NB4 (cell line): ENCODE results near the gene MGMT.

Experiments used
- DNase-seq: peaks from one replicate; pipeline ENCODE4 v3.0.0; 2010; ENCODE audit warnings: low read depth
- H3K4me3 ChIP-seq: one replicate; pipeline ENCODE4 v1.5.1; 2011; ENCODE audit warnings: mild to moderate bottlenecking, low read depth, low read length, moderate library complexity
- MYC ChIP-seq: IDR thresholded peaks from 2 replicates; pipeline ENCODE4 v1.6.1; 2011; ENCODE audit warnings: low read depth, low read length
- POLR2A ChIP-seq: IDR thresholded peaks from 2 replicates; pipeline ENCODE4 v1.6.1; 2011; ENCODE audit warnings: mild to moderate bottlenecking; ENCODE audit not compliant: insufficient read length; ENCODE audit errors: extremely low read depth
- TF ChIP-seq, protein P1 (sequence below): IDR thresholded peaks from one replicate; pipeline ENCODE4 v1.5.1; 2012; ENCODE audit warnings: low read depth, low read length
- TF ChIP-seq, protein P2 (sequence below): IDR thresholded peaks from 2 replicates; pipeline ENCODE4 v1.6.1; 2011; ENCODE audit warnings: low read depth, low read length

Gene MGMT

DNA sequence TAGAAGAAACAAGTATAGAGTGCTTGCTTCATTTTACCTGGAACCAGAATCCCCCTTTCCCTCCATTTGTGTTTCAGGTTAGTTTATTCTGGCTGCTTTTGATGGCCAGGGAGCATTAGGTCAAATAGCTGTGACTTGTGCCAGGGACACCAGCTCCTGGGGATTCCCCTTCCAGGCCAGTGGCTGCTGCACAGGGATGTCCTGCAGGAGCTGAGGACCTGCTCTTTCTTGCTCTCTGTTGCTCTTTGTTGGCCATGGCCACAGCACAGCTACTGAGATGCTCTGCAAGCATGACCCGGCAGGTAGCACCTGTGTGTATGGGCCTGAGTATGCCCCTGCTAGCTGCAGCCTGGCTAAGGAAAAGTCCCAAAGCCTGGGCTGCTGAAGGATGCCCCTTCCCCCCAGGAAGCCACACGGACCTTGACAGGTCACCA, 288.1 kb downstream of the MGMT start:
- H3K4me3 ChIP-seq = no peak overlapping the region
- no peak for DNase-seq

DNA sequence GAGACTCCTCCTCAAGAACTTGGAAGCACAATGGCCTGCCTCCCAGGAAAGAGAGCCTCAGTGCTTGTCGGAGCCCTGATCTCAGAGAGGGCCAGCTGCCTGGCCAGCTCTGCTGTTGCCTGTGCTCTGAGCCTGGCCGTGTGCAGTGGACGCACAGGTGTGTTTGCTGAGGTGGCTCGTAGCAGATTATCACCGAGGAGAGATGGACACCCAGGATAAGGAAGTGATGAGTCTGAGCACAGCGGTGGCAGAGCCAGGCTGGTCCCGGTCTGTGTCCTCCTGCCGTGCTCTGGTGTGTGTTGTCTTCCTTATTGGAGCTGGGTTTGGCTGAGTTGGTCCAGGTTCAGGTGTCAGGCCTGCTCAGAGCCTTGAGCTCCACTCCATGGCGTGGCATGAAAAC, 288.6 kb downstream of the MGMT start:
- no peak for TF ChIP-seq POLR2A
- TF ChIP-seq, protein P1, sequence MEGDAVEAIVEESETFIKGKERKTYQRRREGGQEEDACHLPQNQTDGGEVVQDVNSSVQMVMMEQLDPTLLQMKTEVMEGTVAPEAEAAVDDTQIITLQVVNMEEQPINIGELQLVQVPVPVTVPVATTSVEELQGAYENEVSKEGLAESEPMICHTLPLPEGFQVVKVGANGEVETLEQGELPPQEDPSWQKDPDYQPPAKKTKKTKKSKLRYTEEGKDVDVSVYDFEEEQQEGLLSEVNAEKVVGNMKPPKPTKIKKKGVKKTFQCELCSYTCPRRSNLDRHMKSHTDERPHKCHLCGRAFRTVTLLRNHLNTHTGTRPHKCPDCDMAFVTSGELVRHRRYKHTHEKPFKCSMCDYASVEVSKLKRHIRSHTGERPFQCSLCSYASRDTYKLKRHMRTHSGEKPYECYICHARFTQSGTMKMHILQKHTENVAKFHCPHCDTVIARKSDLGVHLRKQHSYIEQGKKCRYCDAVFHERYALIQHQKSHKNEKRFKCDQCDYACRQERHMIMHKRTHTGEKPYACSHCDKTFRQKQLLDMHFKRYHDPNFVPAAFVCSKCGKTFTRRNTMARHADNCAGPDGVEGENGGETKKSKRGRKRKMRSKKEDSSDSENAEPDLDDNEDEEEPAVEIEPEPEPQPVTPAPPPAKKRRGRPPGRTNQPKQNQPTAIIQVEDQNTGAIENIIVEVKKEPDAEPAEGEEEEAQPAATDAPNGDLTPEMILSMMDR = no peak
- TF ChIP-seq MYC = no peak
- TF ChIP-seq, protein P2, sequence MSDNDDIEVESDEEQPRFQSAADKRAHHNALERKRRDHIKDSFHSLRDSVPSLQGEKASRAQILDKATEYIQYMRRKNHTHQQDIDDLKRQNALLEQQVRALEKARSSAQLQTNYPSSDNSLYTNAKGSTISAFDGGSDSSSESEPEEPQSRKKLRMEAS = no peak
- no peak for DNase-seq
- H3K4me3 ChIP-seq = no peak overlapping the region

More for the DNA sequence above, 288.1 kb downstream of the MGMT start:
- no peak for TF ChIP-seq MYC
- TF ChIP-seq POLR2A = no peak
- TF ChIP-seq, protein P2 = no peak
- TF ChIP-seq, protein P1 = no peak

DNA sequence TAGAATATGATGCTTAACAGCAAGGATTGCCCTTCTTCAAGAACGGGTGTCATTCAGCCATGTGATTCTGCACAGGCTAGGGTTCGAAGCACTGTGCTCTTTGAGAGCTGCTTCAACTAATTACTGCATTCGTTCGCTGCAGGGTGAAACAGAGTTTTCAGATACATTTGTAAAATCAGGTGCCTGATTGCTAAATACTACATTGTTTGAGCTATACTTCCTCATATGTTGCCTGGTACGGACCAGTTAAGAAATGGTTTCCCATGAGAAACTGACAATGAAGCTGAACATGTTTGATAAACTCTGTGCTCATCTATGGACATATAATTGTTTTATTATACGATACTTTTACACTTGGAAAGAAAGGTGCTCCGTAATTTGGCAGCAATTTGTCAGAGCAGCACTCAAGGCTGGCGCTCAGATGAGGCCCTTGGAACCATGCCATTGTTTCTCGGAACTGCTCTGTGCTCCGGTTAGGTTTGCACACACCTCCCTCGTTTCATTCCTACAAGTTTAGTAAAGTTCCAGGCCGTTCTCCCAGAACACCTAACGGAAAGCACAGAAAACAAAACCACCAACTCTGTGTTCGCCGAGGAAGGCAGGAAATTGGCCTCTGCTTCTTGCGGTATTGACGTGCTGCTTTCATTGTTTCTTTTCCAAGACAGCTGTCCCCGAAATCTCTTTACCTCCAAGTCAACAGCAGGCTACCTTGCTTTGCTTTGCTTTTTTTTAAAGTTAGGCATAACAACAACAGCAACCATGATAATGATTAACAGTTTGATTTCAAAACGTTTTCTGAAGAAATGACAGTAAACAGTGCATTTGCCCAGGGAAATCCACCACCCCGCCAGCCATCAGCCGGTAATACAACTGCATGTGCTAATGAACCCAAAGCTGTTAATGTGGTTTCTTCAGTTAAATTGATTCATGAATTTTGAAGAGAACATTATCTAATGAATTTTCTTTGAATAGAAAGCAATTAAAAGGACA, 290.2 kb downstream of the MGMT start:
- TF ChIP-seq, protein P2 = no peak
- no peak for TF ChIP-seq MYC
- TF ChIP-seq, protein P1 = no peak
- TF ChIP-seq POLR2A = no peak
- H3K4me3 ChIP-seq = peak overlapping the region; percentile 49
- peak; percentile 69 for DNase-seq

DNA sequence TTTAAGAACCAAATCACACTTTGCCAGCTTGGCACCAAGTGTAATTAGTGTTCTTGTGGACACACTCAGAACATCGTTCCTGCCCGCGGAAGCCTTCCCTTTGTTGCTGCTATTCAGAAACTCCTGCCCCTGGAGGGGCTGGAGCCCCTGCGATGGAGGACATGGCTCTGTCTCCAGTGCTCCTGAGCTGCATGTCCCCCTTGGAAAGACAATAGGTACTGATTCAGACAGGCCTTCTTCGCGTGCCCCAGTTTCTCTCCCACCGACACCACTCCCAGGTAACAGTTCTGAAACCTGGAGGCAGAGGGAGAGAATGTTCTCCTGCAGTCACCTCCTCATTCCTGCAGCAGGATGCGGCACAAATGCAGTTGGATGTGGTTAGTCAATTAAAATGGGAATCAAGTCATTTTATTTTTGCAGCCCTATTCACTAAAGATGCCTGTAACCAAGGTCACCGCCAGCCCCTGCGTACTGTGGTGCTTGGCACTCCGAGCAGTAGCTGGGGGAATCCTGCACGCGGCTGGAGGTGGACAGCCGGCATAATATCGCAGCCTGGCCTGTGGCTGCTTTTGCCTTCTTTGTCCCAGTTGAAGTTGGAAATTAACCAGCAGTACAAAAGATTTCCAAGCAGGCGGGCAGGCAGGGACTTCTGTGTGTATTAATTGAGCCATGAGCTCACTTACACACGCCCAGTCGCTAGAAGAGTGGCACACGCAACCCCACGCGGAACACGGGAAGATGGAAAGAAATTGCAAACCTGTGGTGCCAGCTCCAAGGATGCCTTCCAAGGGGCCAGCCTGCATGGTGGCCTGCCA, 291.4 kb downstream of the MGMT start:
- no peak overlapping the region for H3K4me3 ChIP-seq
- no peak for DNase-seq

More for the DNA sequence above, 291.4 kb downstream of the MGMT start:
- TF ChIP-seq MYC (no peak), POLR2A (no peak)
- TF ChIP-seq, protein P1 = no peak
- TF ChIP-seq, protein P2 = no peak
